HuH-7 (cell line): ENCODE measurements around the gene UNC13D.

ENCODE experiments used
- DNase-seq: peaks from one replicate; pipeline ENCODE4 v3.0.0; 2011; ENCODE audit warnings: low spot score

The UNC13D gene

GRCh38 chr17:75834279-75834920, 9.8 kb downstream of the UNC13D start:
- DNase-seq, result no peak

GRCh38 chr17:75832652-75833400, 11.4 kb downstream of the UNC13D start:
- DNase-seq, result no peak

GRCh38 chr17:75832164-75832651, 12.0 kb downstream of the UNC13D start:
- DNase-seq, result no peak

- DNase-seq, result no peak
These were observed 13.1 kb downstream of the UNC13D start for GRCh38 chr17:75831032-75831571.

GRCh38 chr17:75830164-75831031, 13.8 kb downstream of the UNC13D start:
- peak; percentile 98 for DNase-seq

GRCh38 chr17:75829747-75830146, 14.5 kb downstream of the UNC13D start:
- no peak for DNase-seq

GRCh38 chr17:75828741-75829140, 15.5 kb downstream of the UNC13D start:
- DNase-seq, result no peak

GRCh38 chr17:75828076-75828400, 16.2 kb downstream of the UNC13D start:
- DNase-seq, result no peak

GRCh38 chr17:75827308-75828075, 16.7 kb downstream of the UNC13D start:
- peak; percentile 96 for DNase-seq

- no peak for DNase-seq
These were observed 17.5 kb downstream of the UNC13D start for GRCh38 chr17:75826561-75827307.

- no peak for DNase-seq
These were observed 18.3 kb downstream of the UNC13D start for GRCh38 chr17:75825748-75826370.

GRCh38 chr17:75825149-75825552, 19.1 kb downstream of the UNC13D start:
- DNase-seq, result no peak

GRCh38 chr17:75824666-75825065, 19.5 kb downstream of the UNC13D start:
- no peak for DNase-seq

GRCh38 chr17:75824050-75824552, 20.1 kb downstream of the UNC13D start:
- no peak for DNase-seq

- no peak for DNase-seq
These were observed 20.8 kb downstream of the UNC13D start for GRCh38 chr17:75823257-75824041.

- DNase-seq, result no peak
These were observed 21.4 kb downstream of the UNC13D start for GRCh38 chr17:75822800-75823166.

GRCh38 chr17:75822119-75822799, 21.9 kb downstream of the UNC13D start:
- no peak for DNase-seq

- DNase-seq, result no peak
These were observed 22.7 kb downstream of the UNC13D start for GRCh38 chr17:75821552-75821951.
